ENCODE data around the gene ADAMTS2. TPM values are rescaled to one million over a fixed set of nuclear protein-coding genes. Genes with fewer than 3 reads are reported as not detected.

Gene ADAMTS2
- total and polyA plus RNA-seq, 2 of the 4 experiments (the other 2 are of a cell fraction): 19.0 to 58.8 TPM

DNA sequence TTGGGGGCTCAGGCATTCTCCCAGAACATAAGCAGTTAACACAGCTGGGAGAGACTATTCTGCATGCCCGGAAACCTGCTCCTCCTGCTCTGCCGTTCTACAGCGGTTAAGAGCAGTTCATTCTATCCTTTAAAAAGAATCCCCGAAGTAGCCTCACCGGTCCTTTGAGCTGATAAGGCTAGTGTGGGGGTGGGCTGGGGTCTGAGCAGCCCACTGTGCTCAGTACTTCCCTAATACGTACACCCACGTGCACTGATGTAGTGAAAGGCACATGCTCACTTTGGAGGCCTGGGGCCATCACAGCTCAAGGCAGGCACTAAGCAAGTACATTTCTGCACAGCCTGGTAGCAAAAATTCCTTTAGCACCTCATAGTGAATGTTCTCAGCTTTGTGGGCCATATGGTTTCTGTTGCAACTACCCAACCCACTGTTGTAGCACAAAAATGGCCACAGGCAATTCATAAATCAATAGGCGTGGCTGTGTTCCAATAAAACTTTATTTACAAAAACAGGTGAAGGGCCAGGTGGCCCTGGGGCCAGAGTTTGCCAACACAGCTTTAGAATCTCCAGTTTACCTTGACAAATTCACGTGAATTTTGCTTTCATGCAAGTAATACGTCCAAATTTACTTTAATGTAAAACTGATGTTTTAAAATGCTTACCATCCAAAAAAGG lies 148.7 kb downstream of the ADAMTS2 start:
- POLR2A ChIA-PET (ENCODE audit: unreplicated experiment): no interaction called here
- Histone ChIP-seq H3K9me3 (ENCODE audit: control insufficient read depth, insufficient read depth, low read length) (no peaks in the 10 kb centered on the region), H3K4ac (ENCODE audit: low read depth, low read length) (no peak overlapping the region), H2BK20ac (ENCODE audit: low read depth, low read length) (no peak overlapping the region), H4K5ac (ENCODE audit: low read depth, low read length) (no peak overlapping the region), H2AK9ac (replicated peaks; ENCODE audit: low read depth, low read length, poor library complexity) (no peak overlapping the region), H2BK5ac (ENCODE audit: low read depth, low read length, poor library complexity, severe bottlenecking) (no peak overlapping the region), H3K56ac (ENCODE audit: extremely low read depth, insufficient read depth, low read length) (no peak overlapping the region), H3K4me2 (ENCODE audit: low read depth, low read length) (no peak overlapping the region), H3K79me1 (ENCODE audit: low read depth in 1 of 2, low read length in 2 of 2) (peaks cover 5 to 12% of the 10 kb centered on the region in 2 experiments; a peak in 2 of 4 replicates), H3K9me1 (ENCODE audit: insufficient read depth, low read length) (peaks cover 3% of the 10 kb centered on the region; the same call in 1 of the 2 replicates), H3K4me3 (ENCODE audit: insufficient read depth, low read depth, low read length) (no peak overlapping the region), H3K14ac (replicated peaks; ENCODE audit: low read depth, low read length) (no peak overlapping the region), H2AK5ac (ENCODE audit: low read depth, low read length) (no peak overlapping the region), H2BK120ac (ENCODE audit: low read depth, low read length) (no peak overlapping the region), H3K36me3 (ENCODE audit: control insufficient read depth, insufficient read depth, low read length) (peaks cover 3% of the 10 kb centered on the region; the same call in 1 of the 2 replicates), H3K27ac (ENCODE audit: insufficient read depth, low read length) (no peak overlapping the region), H4K91ac (ENCODE audit: insufficient read depth, low read depth, low read length) (no peak overlapping the region), H3K4me1 (ENCODE audit: control insufficient read depth, insufficient read depth, low read length) (no peaks in the 10 kb centered on the region), H4K20me1 (ENCODE audit: insufficient read depth, low read length) (no peaks in the 10 kb centered on the region), H3K23ac (ENCODE audit: low read depth, low read length) (no peak overlapping the region), H3K9ac (ENCODE audit: low read depth, low read length) (no peak overlapping the region), H3K27me3 (ENCODE audit: control insufficient read depth, insufficient read depth, low read length) (no peaks in the 10 kb centered on the region), H2AFZ (replicated peaks; ENCODE audit: low read length, poor library complexity) (no peak overlapping the region), H4K8ac (ENCODE audit: low read depth in 2 of 2, low read length in 2 of 2) (no peak overlapping the region), H3K18ac (ENCODE audit: low read depth, low read length) (no peak overlapping the region), H2BK15ac (ENCODE audit: low read depth, low read length) (no peak overlapping the region)
- ATAC-seq (ENCODE audit: low read depth) (no peak), DNase-seq (no peak)
- WGBS, 2 experiments (ENCODE audit: extremely low coverage in 2 of 2, insufficient read length in 1 of 2): 92% methylated on average over 2 of the region's 10 CpGs; no CpG with 5 or more reads in 1 of the 2 experiments
- BruUV-seq (replicated peaks): no TSS peak
- intact Hi-C loops (cut with micrococcal nuclease) (no loop called here), in situ Hi-C loops (cut with MboI; ENCODE audit: low sequenced_read_pairs) (no loop called here), dilution Hi-C loops (cut with HindIII; ENCODE audit: low sequenced_read_pairs, unreplicated experiment) (no loop called here)
- TF ChIP-seq SMC3 (IDR thresholded peaks at IDR 0.05; ENCODE audit: low read depth, low read length) (no peak), FOS (IDR thresholded peaks at IDR 0.05; ENCODE audit: low read depth, low read length) (no peak), RFX5 (IDR thresholded peaks at IDR 0.05; ENCODE audit: low read depth, low read length) (no peak)
- TF ChIP-seq, protein P1, sequence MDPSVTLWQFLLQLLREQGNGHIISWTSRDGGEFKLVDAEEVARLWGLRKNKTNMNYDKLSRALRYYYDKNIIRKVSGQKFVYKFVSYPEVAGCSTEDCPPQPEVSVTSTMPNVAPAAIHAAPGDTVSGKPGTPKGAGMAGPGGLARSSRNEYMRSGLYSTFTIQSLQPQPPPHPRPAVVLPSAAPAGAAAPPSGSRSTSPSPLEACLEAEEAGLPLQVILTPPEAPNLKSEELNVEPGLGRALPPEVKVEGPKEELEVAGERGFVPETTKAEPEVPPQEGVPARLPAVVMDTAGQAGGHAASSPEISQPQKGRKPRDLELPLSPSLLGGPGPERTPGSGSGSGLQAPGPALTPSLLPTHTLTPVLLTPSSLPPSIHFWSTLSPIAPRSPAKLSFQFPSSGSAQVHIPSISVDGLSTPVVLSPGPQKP (IDR thresholded peaks at IDR 0.05; ENCODE audit: borderline replicate concordance, low read depth, low read length): no peak
- CTCF ChIA-PET: no interaction called here
